HG03571 (cell line): Measurements from ENCODE around the gene UQCRC1.

Experiments
- ATAC-seq: cut with Tn5 transposase; IDR thresholded peaks from one replicate; pipeline ENCODE4 v1.9.1; 2021; ENCODE audit not compliant: unreplicated experiment

UQCRC1 gene

DNA sequence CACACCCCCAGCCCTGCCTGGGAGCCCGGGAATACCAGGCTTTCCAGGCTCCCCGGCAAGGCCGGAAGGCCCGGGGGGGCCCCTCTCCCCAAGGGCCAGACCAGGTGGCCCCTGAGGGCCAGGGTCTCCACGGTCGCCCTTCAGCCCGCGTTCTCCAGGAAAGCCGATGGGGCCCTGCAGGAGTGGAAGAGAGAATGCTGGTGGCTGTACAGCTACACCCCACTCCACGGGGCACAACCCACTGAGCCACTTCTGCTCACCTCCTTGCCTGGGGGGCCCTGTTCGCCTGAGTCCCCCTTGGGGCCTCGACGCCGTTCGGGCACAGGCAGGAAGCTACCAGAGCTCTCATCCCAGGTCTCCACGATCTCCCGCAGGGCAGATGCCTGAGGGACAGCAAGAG is 34.1 kb downstream of the UQCRC1 start:
- no peak for ATAC-seq

DNA sequence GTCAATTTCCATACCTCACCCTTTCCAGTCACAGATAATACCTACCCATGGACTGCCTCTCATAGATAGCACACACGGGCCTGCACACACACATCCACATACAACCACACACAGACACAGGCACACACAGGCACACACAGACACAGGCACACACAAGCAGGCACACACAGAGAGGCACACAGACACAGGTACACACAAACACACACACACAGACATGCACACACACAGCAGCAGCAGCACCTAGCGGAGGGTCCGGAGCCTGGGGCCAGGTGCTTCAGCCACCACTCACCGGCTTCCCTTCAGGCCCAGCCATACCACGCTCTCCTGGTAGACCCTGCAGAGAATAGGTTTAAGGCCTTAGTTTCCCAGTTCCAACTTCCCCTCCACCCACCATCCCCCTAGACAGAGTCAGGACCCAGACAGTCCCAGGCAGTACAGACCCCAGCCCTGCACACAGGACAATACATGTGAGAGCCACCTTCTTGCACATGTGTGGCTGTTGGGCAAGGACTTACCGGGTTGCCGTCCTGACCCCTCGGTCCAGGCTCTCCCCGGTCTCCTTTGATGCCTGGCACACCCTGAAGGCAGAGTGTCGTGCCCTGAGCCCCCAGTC is 35.4 kb downstream of the UQCRC1 start:
- ATAC-seq: no peak

DNA sequence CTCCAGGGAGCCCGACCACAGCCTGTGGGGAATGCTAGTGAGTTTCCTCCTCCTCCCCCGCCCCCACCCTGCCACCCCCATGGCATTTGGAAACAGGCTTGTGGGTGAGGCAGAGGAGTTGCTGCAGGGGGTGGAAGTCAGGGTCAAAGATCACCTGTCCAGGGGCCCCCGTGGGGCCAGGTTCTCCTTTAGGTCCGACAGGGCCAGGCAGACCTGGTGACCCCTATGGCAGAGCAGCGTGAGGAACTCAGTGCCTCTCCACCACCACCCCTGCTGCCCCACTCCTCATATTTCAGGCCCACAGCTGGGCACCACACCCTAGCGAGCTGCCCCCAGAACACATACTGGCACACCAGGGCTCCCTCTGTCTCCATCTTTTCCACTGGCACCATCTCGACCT is 36.9 kb downstream of the UQCRC1 start:
- ATAC-seq: no peak

DNA sequence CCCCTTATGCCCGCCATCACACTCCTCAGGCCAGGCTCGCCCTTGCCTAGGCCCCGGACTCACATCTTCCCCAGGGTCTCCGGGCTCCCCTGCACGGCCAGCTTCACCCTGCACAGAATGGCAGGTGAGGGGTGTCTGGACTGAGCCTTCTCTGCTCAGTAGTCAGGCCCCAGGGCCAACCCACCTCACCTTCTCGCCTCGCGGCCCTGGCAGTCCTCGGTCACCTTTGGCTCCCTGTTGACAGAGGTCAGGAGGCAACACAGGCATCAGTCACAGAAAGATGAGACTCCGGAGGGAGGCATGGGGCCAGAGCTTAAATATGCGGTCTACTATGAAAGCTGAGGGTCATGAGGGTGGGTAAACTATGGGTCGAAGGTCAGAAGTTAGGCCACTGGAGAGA is 37.5 kb downstream of the UQCRC1 start:
- no peak for ATAC-seq

- no peak for ATAC-seq
Observed at GRCh38 chr3:48569808-48570450, 39.5 kb downstream of the UQCRC1 start.

DNA sequence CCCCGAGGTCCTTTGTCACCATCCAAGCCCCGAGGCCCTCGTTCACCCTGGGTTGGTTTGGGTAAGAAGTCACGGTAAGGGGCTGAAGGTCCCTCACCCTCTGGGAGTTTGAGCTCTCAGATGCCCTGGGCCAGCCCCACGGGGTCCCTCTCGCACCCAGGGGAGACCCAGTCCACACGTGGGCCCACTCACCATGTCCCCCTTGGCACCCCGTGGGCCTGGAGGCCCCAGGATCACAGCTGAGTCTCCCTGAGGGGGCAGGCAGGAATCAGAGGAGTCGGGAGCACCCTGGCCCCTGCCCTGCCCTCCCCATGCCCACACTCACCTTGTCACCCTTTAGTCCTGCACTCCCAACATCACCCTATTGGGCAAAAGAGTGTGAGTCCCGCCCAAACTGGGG is 40.0 kb downstream of the UQCRC1 start:
- ATAC-seq: no peak

- no peak for ATAC-seq
Observed at GRCh38 chr3:48568476-48568875, 41.0 kb downstream of the UQCRC1 start.

GRCh38 chr3:48567500-48567899 is 41.9 kb downstream of the UQCRC1 start:
- ATAC-seq: no peak

DNA sequence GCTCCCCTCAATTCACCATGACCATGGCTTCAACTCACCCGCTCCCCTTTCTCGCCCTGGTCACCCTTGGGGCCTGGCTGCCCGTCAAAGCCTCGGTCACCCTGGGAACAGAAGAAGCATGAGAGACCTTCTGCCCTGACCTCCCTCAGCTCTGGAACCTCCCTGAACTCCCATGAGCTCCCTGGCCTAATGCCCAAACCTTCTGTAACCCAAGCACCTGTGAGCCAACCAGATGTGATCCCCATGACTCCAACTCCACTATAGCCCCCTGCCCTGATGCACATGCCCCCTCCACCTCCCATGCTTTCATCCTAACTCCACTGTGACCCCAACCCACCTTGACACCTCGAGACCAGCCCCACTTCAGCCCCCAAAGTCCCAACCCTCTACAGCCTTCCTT is 42.4 kb downstream of the UQCRC1 start:
- no peak for ATAC-seq

- no peak for ATAC-seq
Observed at GRCh38 chr3:48566401-48566760, 43.1 kb downstream of the UQCRC1 start.

- no peak for ATAC-seq
Observed at GRCh38 chr3:48565591-48566400, 43.6 kb downstream of the UQCRC1 start.

DNA sequence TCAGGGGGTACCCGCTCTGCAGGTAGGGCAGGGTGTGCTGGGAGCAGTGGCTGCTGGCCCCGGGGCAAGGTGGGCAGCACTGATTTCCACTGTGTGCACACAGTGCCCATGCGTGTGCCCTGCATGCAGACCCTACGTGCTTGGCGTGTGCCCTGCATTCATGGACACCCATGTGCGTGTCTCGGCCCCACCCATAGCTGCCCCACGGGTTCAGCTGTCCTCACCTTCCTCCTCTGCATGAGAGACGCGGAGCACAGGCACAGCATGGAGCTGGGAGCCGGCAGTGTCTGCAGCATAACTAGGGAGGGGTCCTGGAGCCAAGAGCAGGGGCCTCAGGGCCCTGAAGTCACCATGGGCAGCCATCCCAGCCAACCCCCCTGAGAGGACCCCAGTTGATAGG is 44.3 kb downstream of the UQCRC1 start:
- no peak for ATAC-seq

DNA sequence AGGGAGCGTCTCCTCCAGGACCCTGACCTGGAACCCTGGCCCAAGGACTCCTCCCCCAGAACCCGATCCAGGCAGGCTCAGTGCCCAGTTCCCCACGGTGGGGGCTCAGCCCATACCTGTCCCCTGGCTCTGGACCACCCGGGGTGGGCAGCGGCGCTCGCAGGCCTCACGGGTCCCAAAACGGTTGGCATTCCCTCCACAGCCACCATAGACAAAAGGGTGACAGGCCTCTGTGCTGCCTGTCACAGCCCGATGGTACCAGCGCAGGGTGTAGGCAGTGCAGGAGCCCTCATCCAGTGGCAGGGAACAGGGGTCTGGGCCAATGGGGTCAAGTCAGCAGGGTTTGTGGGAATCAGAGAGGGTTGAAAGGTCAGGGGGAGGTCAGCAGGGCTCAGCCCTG is 44.8 kb downstream of the UQCRC1 start:
- ATAC-seq: no peak

DNA sequence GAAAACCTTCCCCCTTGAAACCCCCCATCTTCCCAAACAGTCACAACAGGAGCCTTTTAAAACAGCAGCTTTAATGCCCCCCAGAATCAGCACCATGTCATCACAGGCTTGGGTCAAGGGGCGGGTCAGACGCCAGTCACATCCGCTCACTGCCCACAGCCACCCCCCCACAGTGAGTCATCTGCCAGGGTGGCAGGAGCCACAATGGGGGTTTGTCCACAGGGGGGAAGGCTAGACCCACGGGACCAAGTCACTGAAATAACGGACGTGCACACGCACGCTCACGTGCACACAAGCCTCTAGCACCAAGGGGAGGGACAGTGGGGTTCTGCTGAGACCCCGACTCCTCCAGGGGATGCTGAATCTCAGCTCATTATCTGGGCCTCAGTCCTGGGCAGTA is 45.4 kb downstream of the UQCRC1 start:
- ATAC-seq: no peak

GRCh38 chr3:48563382-48563918 is 46.0 kb downstream of the UQCRC1 start, which contains the start of gene UCN2:
Gene UCN2, minus strand, starts transcription at chr3:48563781. Its CDS starts 657 bp downstream, at chr3:48563124.
- ATAC-seq: no peak

DNA sequence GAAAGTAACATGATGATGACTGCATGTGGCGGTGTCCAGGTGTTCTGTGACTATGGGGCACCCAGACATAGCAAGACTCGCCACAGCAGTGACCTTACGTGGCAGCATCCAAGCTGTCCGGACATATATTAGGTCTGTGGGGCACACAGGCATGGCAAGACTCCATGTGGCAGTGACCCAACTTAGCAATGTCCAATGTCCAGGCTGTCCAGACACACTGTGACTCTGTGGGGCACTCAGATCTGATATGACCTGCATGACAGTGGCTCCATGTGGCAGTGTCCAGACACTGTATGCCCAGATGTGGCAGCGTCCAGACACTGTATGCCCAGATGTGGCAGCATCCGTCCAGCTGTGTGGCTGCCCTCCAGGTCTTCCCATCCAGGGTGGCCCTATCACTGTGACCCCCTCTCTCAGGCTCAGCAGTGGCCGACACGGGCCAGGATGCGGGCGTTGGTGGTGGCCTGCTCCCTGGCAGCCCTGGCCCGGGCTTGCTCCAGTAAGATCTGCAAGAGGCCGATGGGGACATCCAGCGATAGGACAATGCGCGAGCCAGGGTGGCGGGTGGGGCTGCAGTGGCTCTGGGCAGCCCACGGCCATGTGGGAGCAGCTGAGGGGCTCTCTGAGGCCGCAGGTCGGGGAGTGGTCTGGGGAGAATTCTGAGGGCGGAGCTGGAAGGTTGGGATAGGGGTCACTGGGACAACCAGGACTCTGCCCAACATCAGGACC is 46.9 kb downstream of the UQCRC1 start:
- ATAC-seq: no peak

GRCh38 chr3:48561045-48561736 is 48.3 kb downstream of the UQCRC1 start:
- ATAC-seq: no peak

DNA sequence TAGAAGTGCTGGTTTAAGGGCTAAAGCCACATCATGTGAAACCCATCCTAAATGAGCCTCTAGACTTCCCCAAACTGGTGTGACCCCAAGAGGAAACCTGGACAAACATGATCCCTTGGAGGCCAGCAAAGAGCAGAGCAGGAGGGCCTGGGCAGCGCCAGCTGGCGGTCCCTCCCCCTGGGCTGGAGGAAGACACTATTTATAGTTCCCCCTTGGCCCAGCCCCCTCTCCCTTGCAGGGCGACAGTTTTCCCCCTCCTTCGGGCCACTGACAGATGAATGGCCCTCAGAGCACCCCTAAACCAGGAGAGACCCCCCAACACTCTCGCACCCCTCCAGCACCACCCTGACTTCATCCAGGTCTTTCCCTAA is 48.8 kb downstream of the UQCRC1 start:
- no peak for ATAC-seq

DNA sequence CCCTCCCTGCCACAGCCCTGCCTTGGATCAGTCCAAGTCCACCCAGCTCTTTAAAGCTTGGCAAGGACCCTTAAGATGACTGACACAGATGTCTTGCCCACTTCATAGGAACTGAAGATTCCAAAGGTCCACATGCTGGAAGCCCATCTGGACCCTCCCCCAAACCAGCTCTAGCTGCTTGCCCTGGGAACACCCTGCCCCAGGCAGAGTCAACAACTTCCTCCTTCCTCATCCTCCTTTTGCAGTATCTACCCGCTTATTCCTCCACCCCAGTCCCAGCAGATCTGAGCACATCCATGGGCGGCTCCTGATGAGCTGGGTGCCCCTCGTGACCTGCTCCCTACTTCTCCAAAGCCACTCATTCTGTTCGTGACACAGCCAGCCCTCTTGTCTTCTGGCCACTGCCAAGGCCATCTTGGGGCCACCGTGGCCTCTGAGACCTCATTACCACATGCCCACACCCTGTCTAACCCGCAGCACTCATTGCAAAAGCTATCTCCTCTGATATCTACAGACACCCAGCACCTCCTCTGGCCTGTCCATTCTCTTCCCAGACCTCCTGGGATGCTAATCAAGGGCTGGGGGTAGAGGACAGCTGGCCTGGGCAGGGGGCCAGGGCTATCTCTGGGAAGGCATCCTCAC is 50.8 kb downstream of the UQCRC1 start:
- ATAC-seq: no peak
